Liver (tissue), 9 donors: Measurements from ENCODE around the gene MORN4. TPM values are rescaled to one million over a fixed set of nuclear protein-coding genes. Genes with fewer than 3 reads are reported as not detected.

Source experiments
- DNase-seq: peaks from one replicate; pipeline ENCODE4 v3.0.0-alpha.2; 2017; ENCODE audit warnings: low spot score
- H3K27ac ChIP-seq, 2 donors: one replicate each; pipeline ENCODE4 v1.7.0; 2013; ENCODE audit warnings: inconsistent platforms in 2 of 2, low read length in 2 of 2, control low read depth in 1 of 2, low read depth in 1 of 2, mild to moderate bottlenecking in 1 of 2
- H3K27me3 ChIP-seq, 4 donors: one replicate each; pipeline versions ENCODE4 v1.6.1 to v1.7.0; 2013; ENCODE audit warnings: low read length in 3 of 4, inconsistent platforms in 1 of 4, mild to moderate bottlenecking in 1 of 4, moderate library complexity in 1 of 4; ENCODE audit not compliant: control insufficient read depth in 4 of 4, insufficient read depth in 4 of 4
- H3K36me3 ChIP-seq, 4 donors: one replicate each; pipeline versions ENCODE4 v1.6.1 to v1.7.0; 2013; ENCODE audit warnings: low read length in 3 of 4, mild to moderate bottlenecking in 3 of 4, low read depth in 1 of 4, moderate library complexity in 1 of 4; ENCODE audit not compliant: control insufficient read depth in 4 of 4, insufficient read depth in 3 of 4
- H3K4me1 ChIP-seq, 4 donors: one replicate each; pipeline versions ENCODE4 v1.6.1 to v1.7.0; 2013; ENCODE audit warnings: low read length in 3 of 4, mild to moderate bottlenecking in 3 of 4, moderate library complexity in 1 of 4; ENCODE audit not compliant: control insufficient read depth in 4 of 4, insufficient read depth in 4 of 4
- H3K4me3 ChIP-seq, 3 donors: one replicate each; pipeline versions ENCODE4 v1.6.1 to v1.7.0; 2013; ENCODE audit warnings: low read length in 3 of 3, control low read depth in 1 of 3, low read depth in 1 of 3, mild to moderate bottlenecking in 1 of 3
- H3K9ac ChIP-seq, 2 donors: one replicate each; pipeline ENCODE4 v1.7.0; 2013; ENCODE audit warnings: low read length in 2 of 2, mild to moderate bottlenecking in 2 of 2, moderate library complexity in 2 of 2, control low read depth in 1 of 2, low read depth in 1 of 2
- H3K9me3 ChIP-seq, 4 donors: one replicate each; pipeline versions ENCODE4 v1.6.1 to v1.7.0; 2013; ENCODE audit warnings: low read length in 3 of 4; ENCODE audit not compliant: control insufficient read depth in 4 of 4
- ATF3 ChIP-seq: IDR thresholded peaks from 2 replicates; pipeline ENCODE4 v1.6.1; 2016; ENCODE audit warnings: antibody characterized with exemption
- EGR1 ChIP-seq, 2 donors: IDR thresholded peaks; 2 replicates each; pipeline ENCODE4 v1.6.1; 2016 to 2018; ENCODE audit warnings: antibody characterized with exemption in 2 of 2, low read depth in 2 of 2
- FOXA1 ChIP-seq: IDR thresholded peaks from 2 replicates; pipeline ENCODE4 v1.6.1; 2016; ENCODE audit warnings: antibody characterized with exemption
- FOXA2 ChIP-seq: IDR thresholded peaks from 2 replicates; pipeline ENCODE4 v1.6.1; 2016; ENCODE audit warnings: antibody characterized with exemption
- GABPA ChIP-seq, 2 donors: IDR thresholded peaks in 1 of 2; conservative IDR thresholded peaks in 1 of 2; 2 replicates each; pipeline ENCODE4 v1.6.1; 2016; ENCODE audit warnings: antibody characterized with exemption in 2 of 2, mild to moderate bottlenecking in 1 of 2, moderate library complexity in 1 of 2
- HNF4A ChIP-seq, 2 donors: conservative IDR thresholded peaks; 2 replicates each; pipeline ENCODE4 v1.6.1; 2016; ENCODE audit warnings: antibody characterized with exemption in 2 of 2, mild to moderate bottlenecking in 2 of 2
- HNF4G ChIP-seq: IDR thresholded peaks from 2 replicates; pipeline ENCODE4 v1.6.1; 2016; ENCODE audit warnings: antibody characterized with exemption
- JUND ChIP-seq, 2 donors: IDR thresholded peaks; 2 replicates each; pipeline ENCODE4 v1.6.1; 2016; ENCODE audit warnings: antibody characterized with exemption in 2 of 2
- NR2F2 ChIP-seq: IDR thresholded peaks from 2 replicates; pipeline ENCODE4 v1.6.1; 2016; ENCODE audit warnings: antibody characterized with exemption
- RAD21 ChIP-seq, 2 donors: IDR thresholded peaks; 2 replicates each; pipeline ENCODE4 v1.6.1; 2016; ENCODE audit warnings: antibody characterized with exemption in 2 of 2, mild to moderate bottlenecking in 2 of 2
- REST ChIP-seq: IDR thresholded peaks from 2 replicates; pipeline ENCODE4 v1.6.1; 2016; ENCODE audit warnings: antibody characterized with exemption, mild to moderate bottlenecking
- RXRA ChIP-seq, 2 donors: IDR thresholded peaks; 2 replicates each; pipeline ENCODE4 v1.6.1; 2017 to 2018; ENCODE audit warnings: antibody characterized with exemption in 2 of 2, mild to moderate bottlenecking in 1 of 2
- SP1 ChIP-seq: IDR thresholded peaks from 2 replicates; pipeline ENCODE4 v1.6.1; 2018; ENCODE audit warnings: antibody characterized with exemption, mild to moderate bottlenecking
- TAF1 ChIP-seq: conservative IDR thresholded peaks from 2 replicates; pipeline ENCODE4 v1.6.1; 2016; ENCODE audit warnings: antibody characterized with exemption, mild to moderate bottlenecking
- YY1 ChIP-seq: IDR thresholded peaks from 2 replicates; pipeline ENCODE4 v1.6.1; 2016; ENCODE audit warnings: antibody characterized with exemption, mild to moderate bottlenecking
- WGBS: extraction: QIAGEN DNeasy Blood & Tissue Kit; methylation state at CpG from one replicate; pipeline ENCODE4 v1.1.7; 2013; 5-methylcytosine and 5-hydroxymethylcytosine counted together
- polyA plus RNA-seq, 2 donors: library from polyadenylated mRNA; stranded (reverse) in 1 of 2; unstranded in 1 of 2; fragments of 200-250 nt in 1 of 2; fragments of >200 nt in 1 of 2; fragmentation: Nextera tagmentation in 1 of 2; extraction: Ambion mirVana in 1 of 2; gene quantifications; one replicate each; pipeline versions ENCODE4 v1.2.1 to v1.2.3, GENCODE V29; 2013 to 2015
- total RNA-seq, 2 donors: library from RNA; depleted of rRNA; stranded (reverse); fragments of >200 nt; gene quantifications; one replicate each; pipeline ENCODE4 v1.2.3, GENCODE V29; 2014
- TF ChIP-seq, protein P1 (sequence below): IDR thresholded peaks from 2 replicates; pipeline ENCODE4 v1.6.1; 2016; ENCODE audit warnings: antibody characterized with exemption
- TF ChIP-seq, protein P2 (sequence below): IDR thresholded peaks from 2 replicates; pipeline ENCODE4 v1.6.1; 2016; ENCODE audit warnings: antibody characterized with exemption
- TF ChIP-seq, protein P3 (sequence below): fragments of 150-350 bp; IDR thresholded peaks from 2 replicates; pipeline ENCODE4 v1.5.1; 2017; ENCODE audit warnings: improper control_type of control experiment, low read depth, low read length; ENCODE audit not compliant: missing input control
- donor health status: healthy.
- donor health status: healthy.
- donor health status: healthy.
- donor health status: healthy.
- donor health status: healthy.

MORN4 gene
- total and polyA plus RNA-seq, 4 donors, result 0.42 to 3.1 (median 2.1) TPM

- Histone ChIP-seq H3K9ac (no peak overlapping the region), H3K4me3 (no peak overlapping the region), H3K27ac (no peak overlapping the region), H3K9me3 (no peaks in the 10 kb centered on the region), H3K36me3 (no peaks in the 10 kb centered on the region), H3K4me1 (peaks cover 0 to 8% (median 4%) of the 10 kb centered on the region in 4 donors), H3K27me3 (no peaks in the 10 kb centered on the region)
- TF ChIP-seq RXRA (IDR thresholded peaks at IDR 0.05) (no peak), HNF4A (conservative IDR thresholded peaks at IDR 0.05) (no peak), TAF1 (no peak), FOXA1 (no peak), EGR1 (IDR thresholded peaks at IDR 0.05; ENCODE audit: low read depth in 2 of 2) (no peak), RAD21 (IDR thresholded peaks at IDR 0.05) (no peak), NR2F2 (no peak), FOXA2 (no peak), SP1 (no peak)
- TF ChIP-seq, protein P1, sequence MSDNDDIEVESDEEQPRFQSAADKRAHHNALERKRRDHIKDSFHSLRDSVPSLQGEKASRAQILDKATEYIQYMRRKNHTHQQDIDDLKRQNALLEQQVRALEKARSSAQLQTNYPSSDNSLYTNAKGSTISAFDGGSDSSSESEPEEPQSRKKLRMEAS, result no peak
- no peak for DNase-seq
- 88% methylated on average over 3 of the region's 3 CpGs for WGBS
Observed at GRCh38 chr10:97628228-97628627, 5.1 kb downstream of the MORN4 start.

- TF ChIP-seq FOXA1 (no peak), SP1 (no peak), HNF4G (no peak), YY1 (no peak), EGR1 (IDR thresholded peaks at IDR 0.05; ENCODE audit: low read depth in 2 of 2) (no peak), JUND (IDR thresholded peaks at IDR 0.05) (no peak), TAF1 (no peak), ATF3 (no peak), RXRA (IDR thresholded peaks at IDR 0.05) (no peak), GABPA (IDR thresholded peaks at IDR 0.05 in 1 of 2, conservative IDR thresholded peaks at IDR 0.05 in 1 of 2) (no peak), RAD21 (IDR thresholded peaks at IDR 0.05) (no peak), REST (no peak), NR2F2 (no peak), HNF4A (conservative IDR thresholded peaks at IDR 0.05) (no peak), FOXA2 (no peak)
- TF ChIP-seq, protein P2, sequence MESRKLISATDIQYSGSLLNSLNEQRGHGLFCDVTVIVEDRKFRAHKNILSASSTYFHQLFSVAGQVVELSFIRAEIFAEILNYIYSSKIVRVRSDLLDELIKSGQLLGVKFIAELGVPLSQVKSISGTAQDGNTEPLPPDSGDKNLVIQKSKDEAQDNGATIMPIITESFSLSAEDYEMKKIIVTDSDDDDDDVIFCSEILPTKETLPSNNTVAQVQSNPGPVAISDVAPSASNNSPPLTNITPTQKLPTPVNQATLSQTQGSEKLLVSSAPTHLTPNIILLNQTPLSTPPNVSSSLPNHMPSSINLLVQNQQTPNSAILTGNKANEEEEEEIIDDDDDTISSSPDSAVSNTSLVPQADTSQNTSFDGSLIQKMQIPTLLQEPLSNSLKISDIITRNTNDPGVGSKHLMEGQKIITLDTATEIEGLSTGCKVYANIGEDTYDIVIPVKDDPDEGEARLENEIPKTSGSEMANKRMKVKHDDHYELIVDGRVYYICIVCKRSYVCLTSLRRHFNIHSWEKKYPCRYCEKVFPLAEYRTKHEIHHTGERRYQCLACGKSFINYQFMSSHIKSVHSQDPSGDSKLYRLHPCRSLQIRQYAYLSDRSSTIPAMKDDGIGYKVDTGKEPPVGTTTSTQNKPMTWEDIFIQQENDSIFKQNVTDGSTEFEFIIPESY, result no peak
- TF ChIP-seq, protein P1, result no peak
- TF ChIP-seq, protein P3, sequence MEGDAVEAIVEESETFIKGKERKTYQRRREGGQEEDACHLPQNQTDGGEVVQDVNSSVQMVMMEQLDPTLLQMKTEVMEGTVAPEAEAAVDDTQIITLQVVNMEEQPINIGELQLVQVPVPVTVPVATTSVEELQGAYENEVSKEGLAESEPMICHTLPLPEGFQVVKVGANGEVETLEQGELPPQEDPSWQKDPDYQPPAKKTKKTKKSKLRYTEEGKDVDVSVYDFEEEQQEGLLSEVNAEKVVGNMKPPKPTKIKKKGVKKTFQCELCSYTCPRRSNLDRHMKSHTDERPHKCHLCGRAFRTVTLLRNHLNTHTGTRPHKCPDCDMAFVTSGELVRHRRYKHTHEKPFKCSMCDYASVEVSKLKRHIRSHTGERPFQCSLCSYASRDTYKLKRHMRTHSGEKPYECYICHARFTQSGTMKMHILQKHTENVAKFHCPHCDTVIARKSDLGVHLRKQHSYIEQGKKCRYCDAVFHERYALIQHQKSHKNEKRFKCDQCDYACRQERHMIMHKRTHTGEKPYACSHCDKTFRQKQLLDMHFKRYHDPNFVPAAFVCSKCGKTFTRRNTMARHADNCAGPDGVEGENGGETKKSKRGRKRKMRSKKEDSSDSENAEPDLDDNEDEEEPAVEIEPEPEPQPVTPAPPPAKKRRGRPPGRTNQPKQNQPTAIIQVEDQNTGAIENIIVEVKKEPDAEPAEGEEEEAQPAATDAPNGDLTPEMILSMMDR, result no peak
- no peaks in the 10 kb centered on the region for H3K27me3 ChIP-seq
- H3K36me3 ChIP-seq, result no peaks in the 10 kb centered on the region
- H3K4me1 ChIP-seq, result peaks cover 0 to 8% (median 3%) of the 10 kb centered on the region in 4 donors
- 77% methylated on average over 4 of the region's 4 CpGs for WGBS
- H3K4me3 ChIP-seq, result no peak overlapping the region
- DNase-seq, result no peak
- H3K9me3 ChIP-seq, result no peaks in the 10 kb centered on the region
- peak overlapping the region in 1 of 2 donors; percentile 9 for H3K27ac ChIP-seq
- H3K9ac ChIP-seq, result no peak overlapping the region
Observed at GRCh38 chr10:97627731-97628130, 5.6 kb downstream of the MORN4 start.
